Activated CD4-positive, alpha-beta T cell treated with anti-CD3 and anti-CD28 coated beads for 48 hours (primary cell): Measurements from ENCODE around the gene PNPLA7.

Experiments used
- DNase-seq: peaks from one replicate; pipeline ENCODE4 v3.0.0-alpha.2; 2020

PNPLA7 gene

GRCh38 chr9:137430723-137431415, 119.3 kb downstream of the PNPLA7 start:
- DNase-seq: no peak

GRCh38 chr9:137429974-137430722, 120.1 kb downstream of the PNPLA7 start:
- no peak for DNase-seq

DNA sequence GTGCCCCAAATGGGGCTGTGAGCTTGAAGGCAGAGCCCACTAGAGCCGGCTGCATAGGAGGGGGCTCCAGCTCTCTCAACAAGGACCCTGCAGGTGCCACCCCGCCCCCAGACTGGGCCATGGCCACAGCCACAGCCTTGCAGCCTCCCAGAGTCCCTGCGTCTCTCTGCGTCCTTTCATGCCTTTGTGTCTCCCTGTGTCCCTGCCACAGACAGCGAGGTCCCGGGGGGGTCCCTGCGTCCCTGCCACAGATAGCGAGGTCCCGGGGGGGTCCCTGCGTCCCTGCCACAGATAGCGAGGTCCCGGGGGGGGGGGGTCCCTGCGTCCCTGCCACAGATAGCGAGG, 120.7 kb downstream of the PNPLA7 start:
- no peak for DNase-seq

- DNase-seq: no peak
These were observed 121.2 kb downstream of the PNPLA7 start for GRCh38 chr9:137428841-137429545.

DNA sequence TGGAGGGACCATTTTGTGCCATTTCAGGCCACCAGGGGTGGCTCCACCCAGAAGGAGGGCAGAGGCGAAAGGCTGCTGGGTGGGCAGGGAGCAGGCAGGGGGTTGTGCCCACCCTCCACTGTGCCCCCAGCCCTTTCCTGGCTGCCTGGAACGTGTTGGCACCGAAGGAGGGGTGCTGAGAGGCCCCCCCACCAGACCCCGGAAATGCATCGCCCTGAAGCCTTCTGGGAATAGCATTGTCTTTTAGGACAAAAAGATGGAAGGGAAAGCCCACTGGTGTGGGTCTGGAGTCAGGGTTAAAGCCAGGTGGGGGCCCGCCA, 121.9 kb downstream of the PNPLA7 start:
- DNase-seq: no peak

- DNase-seq: no peak
These were observed 122.5 kb downstream of the PNPLA7 start for GRCh38 chr9:137427454-137428310.

- DNase-seq: no peak
These were observed 124.1 kb downstream of the PNPLA7 start for GRCh38 chr9:137426018-137426681.

DNA sequence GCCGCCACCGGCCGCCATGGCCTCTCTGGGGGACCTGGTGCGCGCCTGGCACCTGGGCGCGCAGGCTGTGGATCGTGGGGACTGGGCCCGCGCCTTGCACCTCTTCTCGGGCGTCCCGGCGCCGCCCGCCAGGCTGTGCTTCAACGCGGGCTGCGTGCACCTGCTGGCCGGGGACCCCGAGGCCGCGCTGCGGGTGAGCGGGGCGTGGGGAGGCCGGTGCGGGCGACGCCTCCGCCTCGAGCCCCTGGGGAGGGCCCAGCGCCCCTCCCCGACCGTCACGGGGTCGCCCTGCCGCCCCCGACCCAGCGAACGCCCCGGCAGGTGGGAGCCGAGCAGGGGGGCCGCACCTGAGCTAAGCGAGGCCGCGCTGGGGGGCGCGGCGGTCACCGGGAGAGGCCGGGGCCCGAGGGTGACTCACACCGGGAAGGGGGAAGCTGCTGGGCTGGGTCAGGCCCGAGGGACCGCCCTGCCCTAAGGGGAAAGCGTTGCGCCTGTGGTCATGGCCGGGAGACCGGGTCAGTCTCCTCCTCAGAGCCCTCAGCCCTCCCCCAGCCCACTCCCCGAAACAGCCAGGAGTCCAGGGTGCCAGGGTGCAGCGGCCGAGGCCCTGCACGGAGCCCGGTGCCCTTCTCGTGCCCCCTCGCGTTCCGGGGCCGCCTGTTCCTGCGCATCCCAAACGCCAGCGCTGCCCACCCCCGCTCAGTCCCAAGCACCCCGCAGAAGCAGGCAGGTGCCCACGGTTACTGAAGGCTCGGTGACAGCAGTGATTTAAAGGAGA, 126.5 kb downstream of the PNPLA7 start:
- DNase-seq: no peak

- DNase-seq: peak; percentile 97
These were observed 127.3 kb downstream of the PNPLA7 start, which contains the start of the genes EXD3 and NOXA1 for GRCh38 chr9:137422604-137423513. EXD3 (minus strand) TSS chr9:137423162; CDS start chr9:137395357, 27,805 bp downstream. NOXA1 (plus strand) TSS chr9:137423393; CDS start chr9:137423530, 137 bp downstream.

GRCh38 chr9:137421838-137422603, 128.2 kb downstream of the PNPLA7 start:
- no peak for DNase-seq

DNA sequence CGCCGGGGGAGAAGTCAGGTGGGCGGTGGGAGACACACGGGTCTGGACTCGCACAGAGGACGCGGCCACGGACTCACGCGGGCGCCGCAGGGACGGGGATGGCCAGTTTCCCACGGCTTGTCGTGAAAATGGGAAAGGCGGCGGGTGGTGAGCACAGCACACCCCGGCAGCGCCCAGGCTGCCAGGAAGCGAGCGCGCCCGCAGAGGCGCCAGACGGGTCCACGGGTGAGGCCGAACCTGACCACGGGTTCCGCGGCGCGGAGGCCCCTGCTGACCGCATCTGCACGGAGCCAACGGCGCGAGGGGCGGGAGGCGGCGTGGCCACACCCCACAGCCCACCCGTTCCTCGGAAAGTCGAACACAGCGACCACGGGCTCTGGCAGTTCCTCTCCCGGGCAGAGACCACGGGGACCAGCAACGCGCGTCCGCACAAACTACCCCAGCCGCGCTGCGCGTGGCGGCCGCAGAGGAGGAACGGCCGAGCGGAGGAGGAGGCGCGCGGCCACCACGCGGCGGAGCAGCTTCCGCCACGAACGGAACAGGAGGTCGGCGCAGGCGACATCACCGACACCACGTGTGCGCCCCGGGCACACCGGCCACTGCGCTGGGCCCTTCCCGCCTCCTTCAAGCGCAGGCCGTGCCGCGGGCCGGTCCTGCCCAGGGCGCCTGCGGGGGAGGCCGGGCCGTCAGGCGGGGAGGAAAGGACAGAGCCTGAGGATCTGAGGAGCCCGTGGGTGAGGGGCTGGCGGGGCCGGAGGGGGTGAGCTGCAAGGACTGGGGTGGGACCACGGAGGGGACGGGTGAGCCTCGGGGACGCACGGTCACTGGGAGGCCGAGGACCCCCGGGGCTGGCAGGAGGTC, 132.8 kb downstream of the PNPLA7 start:
- DNase-seq: no peak

DNA sequence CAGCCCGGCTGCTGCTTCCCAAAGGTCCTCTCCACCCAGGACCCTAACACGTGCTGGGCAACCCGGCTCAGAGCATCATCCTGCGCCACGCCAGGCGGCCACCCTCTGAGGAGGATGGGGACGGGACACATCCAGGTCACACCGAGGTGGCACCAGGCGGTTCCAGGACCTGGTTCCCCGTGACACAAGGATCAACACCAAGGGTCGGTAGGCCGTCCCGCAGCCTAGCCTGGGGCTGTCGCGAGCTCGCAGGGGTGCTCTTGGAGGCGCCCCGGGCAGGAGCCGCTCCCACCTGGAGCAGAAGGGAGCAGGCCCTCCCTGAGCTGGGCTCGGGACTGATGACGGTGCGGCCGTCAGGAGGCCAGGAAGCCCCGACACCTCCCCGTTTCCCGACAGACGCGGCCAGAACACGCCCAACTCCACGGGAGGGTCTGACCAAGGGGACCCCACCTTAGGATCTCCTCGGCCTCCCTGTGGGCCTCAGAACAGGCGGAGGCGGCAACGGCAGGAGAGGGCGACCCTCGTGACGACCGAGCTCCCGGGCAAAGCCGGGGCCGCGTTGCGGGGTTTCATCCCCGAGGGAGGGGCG, 133.5 kb downstream of the PNPLA7 start:
- no peak for DNase-seq

GRCh38 chr9:137416006-137416562, 134.1 kb downstream of the PNPLA7 start:
- no peak for DNase-seq

GRCh38 chr9:137415451-137415850, 134.8 kb downstream of the PNPLA7 start:
- no peak for DNase-seq

DNA sequence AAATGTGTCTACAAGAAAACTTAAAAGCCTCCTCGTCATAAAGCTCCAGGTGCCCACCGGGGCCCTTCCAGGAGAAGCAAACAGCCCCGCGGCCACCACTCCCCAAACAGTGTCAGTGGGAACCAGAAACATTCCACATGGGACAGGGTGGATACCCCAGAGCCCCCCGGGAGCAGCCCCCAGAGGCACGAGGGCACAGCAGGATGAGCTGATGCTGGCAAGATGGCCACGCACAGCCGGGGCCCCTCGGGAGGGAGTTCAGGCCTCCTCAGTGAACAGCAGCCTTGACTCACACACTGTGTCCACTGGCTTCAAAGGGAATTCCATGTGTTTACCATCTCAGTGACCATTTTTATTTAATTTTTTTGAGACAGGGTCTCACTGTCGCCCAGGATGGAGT, 137.8 kb downstream of the PNPLA7 start:
- DNase-seq: no peak

GRCh38 chr9:137411645-137412380, 138.4 kb downstream of the PNPLA7 start:
- DNase-seq: peak; percentile 58

GRCh38 chr9:137411260-137411644, 138.9 kb downstream of the PNPLA7 start:
- no peak for DNase-seq
